ENCODE results near the gene CFAP141.

The CFAP141 gene

DNA sequence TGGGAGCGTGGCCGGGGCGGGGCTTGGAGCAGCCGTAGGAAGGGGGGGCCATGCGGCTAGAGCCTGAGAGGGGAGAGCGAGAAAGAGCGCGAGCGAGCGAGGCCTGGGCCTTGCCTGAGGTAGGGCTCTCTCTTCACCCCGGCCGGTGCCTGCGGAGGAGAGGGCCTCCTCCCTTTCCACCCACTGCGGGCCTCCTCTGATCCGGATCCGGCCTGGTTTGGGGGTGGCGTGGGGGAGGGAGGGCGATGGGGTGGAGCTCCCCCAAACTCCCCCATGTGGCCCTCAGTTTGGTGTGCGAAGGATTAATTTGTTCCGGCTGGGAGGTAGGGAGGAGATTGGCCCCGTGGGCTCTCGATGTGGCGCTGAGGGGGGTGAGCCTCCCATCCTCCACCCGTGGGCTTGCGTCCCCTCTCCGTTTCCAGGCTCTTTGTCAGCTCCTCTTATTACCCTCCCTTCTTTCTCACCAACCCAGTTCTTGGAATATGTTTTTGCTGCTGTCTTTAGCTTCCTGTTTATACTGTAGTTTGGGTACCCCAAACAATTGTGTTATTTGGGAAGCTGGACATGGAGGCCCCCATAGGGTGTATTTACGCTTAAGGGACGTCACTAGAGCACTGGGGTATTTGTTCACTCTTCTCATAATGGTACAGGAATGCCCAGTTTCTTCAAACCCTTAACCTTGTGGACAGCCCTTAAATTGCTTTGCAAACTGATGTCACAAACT is 15.3 kb upstream of the CFAP141 start:
- peak; percentile 82 for DNase-seq (ENCODE audit: low read depth)
- TF ChIP-seq, protein P1, sequence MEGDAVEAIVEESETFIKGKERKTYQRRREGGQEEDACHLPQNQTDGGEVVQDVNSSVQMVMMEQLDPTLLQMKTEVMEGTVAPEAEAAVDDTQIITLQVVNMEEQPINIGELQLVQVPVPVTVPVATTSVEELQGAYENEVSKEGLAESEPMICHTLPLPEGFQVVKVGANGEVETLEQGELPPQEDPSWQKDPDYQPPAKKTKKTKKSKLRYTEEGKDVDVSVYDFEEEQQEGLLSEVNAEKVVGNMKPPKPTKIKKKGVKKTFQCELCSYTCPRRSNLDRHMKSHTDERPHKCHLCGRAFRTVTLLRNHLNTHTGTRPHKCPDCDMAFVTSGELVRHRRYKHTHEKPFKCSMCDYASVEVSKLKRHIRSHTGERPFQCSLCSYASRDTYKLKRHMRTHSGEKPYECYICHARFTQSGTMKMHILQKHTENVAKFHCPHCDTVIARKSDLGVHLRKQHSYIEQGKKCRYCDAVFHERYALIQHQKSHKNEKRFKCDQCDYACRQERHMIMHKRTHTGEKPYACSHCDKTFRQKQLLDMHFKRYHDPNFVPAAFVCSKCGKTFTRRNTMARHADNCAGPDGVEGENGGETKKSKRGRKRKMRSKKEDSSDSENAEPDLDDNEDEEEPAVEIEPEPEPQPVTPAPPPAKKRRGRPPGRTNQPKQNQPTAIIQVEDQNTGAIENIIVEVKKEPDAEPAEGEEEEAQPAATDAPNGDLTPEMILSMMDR (IDR thresholded peaks at IDR 0.05; ENCODE audit: low read length, missing control alignments), result no peak
- H3K4me3 ChIP-seq (replicated peaks; ENCODE audit: low read depth, low read length), result peak overlapping the region; percentile 87

DNA sequence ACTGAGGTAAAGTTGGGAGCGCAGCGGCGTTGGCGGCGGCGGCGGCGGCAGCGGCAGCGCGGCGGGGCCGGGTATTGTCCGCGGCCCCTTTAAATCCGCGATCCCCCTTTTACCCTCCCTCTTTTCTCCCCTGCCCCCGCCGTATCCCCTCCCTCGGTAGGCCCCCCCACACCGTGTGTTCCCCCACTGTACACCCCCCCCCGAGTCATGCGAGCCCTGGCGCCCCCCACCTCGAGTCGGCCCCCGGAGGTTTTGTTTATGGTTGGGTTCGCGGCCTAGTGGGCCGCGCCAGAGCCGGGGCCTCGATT is 14.8 kb upstream of the CFAP141 start:
- peak overlapping the region; percentile 87 for H3K4me3 ChIP-seq (replicated peaks; ENCODE audit: low read depth, low read length)
- TF ChIP-seq, protein P1 (IDR thresholded peaks at IDR 0.05; ENCODE audit: low read length, missing control alignments), result no peak
- DNase-seq (ENCODE audit: low read depth), result no peak

DNA sequence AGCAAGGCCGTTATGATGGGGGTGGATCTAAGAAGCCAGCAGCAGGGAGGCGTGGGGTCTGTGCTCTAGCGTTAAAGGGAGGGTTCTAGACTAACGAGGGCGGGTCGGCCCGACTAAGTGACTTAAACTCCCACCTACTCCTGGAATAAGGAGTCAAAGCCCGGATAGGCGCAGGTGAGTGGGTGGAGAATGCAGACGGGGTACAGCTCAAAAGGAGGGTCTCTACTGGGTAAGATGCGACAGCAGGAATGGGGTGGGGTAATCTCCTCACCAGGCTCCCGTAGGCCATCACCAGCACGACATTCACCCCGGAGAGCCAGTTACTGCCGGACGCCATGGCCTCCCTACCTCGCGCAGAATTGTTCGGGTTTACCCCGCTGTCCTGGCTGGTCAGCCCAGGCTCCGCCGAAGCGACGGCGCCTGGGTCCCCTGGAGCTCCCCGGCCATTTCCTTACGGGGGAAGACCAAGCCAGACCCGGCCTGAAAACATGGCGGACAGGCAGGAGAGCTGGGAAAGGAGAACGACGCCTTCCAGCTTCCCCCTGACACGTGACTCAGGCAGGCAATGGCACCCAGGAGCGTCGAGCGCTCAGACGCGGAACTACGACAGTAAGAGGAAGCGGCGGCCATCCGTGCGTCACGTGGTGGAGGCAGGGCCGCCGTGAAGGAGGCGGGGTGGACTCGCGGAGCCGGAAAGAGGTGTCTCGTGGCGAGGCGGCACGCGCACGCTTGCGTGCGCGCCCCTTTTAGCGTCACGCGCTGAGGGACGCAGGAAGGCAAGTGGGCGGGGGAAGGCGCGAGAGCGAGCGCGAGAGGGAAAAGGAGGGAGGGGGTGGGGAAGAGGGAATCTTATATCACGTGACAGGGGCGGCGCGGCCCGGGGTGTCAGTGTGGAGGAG is 14.2 kb upstream of the CFAP141 start, which contains the start of gene UBAP2L:
Gene UBAP2L, plus strand, starts transcription at position 885 of the 899 bp plus-strand sequence. CDS start 4,169 bp downstream, outside the sequence.
- TF ChIP-seq, protein P1 (IDR thresholded peaks at IDR 0.05; ENCODE audit: low read length, missing control alignments), result no peak
- DNase-seq (ENCODE audit: low read depth), result peak; percentile 99
- peak within 1 kb of the TSS; percentile 91 for H3K4me3 ChIP-seq (replicated peaks; ENCODE audit: low read depth, low read length)

DNA sequence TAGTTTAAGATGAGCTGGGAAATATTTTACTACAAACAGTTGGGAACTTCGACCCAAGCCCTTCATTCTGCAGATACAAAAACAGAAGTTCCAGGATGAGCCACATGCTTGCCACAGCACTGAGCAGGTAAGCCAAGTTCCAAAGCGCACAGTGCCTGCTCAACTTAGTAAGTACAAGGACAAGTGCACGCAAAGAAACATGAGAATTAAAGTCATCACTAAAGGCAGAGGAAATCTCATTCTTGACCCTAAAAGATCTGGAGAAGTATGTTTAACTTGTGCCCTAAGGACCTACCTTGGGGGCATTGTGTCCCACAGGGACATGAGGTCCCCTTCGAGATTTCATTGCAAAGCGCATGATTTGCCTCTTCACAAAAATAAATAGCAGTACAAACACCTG is 13.4 kb upstream of the CFAP141 start:
- TF ChIP-seq, protein P1 (IDR thresholded peaks at IDR 0.05; ENCODE audit: low read length, missing control alignments), result no peak
- no peak for DNase-seq (ENCODE audit: low read depth)
- peak overlapping the region; percentile 91 for H3K4me3 ChIP-seq (replicated peaks; ENCODE audit: low read depth, low read length)

DNA sequence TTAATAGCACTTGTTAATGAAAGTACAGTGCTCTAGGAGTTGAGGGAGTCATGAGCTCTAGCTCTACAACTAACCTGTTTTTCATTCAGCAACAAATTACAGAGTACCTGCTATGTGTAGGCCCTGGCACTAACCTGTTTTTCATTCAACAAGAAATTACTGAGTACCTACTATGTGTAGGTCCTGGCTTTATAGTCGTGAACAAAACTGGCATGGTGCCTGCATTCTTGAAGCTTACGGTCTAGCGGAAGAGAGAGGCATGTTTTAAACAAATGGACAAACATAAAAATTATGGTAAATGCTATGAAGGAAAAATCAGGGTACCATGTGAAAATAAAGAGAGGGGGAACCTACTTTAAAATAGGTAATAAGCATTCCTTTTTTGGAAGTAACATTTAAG is 12.4 kb upstream of the CFAP141 start:
- peak overlapping the region; percentile 91 for H3K4me3 ChIP-seq (replicated peaks; ENCODE audit: low read depth, low read length)
- no peak for DNase-seq (ENCODE audit: low read depth)
- TF ChIP-seq, protein P1 (IDR thresholded peaks at IDR 0.05; ENCODE audit: low read length, missing control alignments), result no peak

DNA sequence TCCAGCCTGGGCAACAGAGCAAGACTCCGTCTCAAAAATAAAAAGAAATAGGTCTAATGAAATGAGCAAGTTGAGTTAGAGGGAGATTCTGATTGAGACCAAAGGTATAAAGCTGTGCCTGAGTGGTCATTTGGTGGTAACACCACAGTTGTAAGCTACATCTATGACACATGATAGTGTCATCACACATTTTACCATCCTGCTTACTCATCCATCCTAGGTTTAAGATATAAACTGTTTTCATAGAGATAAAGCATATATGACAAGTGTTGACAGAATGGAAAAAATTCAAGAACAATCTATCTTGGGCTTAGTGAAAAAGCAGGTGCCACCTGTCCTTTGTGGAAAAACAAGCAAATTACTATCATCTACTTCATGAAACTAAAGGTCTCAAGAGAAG is 7.1 kb upstream of the CFAP141 start:
- H3K4me3 ChIP-seq (replicated peaks; ENCODE audit: low read depth, low read length), result no peak overlapping the region
- TF ChIP-seq, protein P1 (IDR thresholded peaks at IDR 0.05; ENCODE audit: low read length, missing control alignments), result no peak
- DNase-seq (ENCODE audit: low read depth), result no peak
